ENCODE results near the gene C1QTNF5. TPM values are rescaled to one million over a fixed set of nuclear protein-coding genes. Genes with fewer than 3 reads are reported as not detected.
A peak's percentile ranks its signal among the peaks of the same experiment; 100 is the strongest.

C1QTNF5 gene
- total RNA-seq, 1 experiment from 2014 or later, result 3.0 TPM

DNA sequence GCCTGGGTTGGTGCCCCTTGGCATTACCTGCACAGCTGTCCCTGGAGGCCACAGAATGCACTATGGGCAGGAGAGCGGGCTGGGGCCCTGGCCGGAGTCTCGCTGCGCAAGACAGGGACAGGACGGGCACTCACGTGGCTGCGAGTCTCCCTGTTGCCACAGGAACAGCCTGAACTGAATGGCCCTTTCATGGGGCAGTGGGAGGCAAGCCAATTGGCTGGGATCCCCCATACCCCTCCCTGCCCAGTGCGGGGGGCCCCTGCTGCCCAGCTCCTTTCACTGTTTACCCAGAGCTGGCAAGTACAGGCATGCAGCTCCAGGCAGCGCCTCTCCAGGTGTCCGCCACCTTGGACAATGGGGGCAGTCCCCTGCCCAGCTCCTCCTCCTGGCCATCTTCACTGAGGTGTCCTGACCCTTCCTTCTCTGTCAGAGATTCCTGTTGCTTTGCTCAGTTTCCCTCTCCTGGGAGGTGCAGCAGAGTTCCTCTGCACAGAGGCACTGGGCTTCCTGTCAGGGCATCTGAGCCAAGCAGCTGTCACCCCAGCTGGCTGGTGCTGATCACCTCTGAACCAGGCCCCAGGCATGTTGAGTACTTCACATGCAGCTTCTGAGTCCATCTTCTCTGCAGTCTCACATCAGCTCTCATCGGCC lies 35.6 kb upstream of the C1QTNF5 start:
- ATAC-seq (no peak), DNase-seq (ENCODE audit: low spot score) (no peak)
- Mint-ChIP-seq H3K9me3 (no peaks in the 10 kb centered on the region), H3K27me3 (ENCODE audit: low read depth) (peaks cover 18% of the 10 kb centered on the region), H3K36me3 (no peaks in the 10 kb centered on the region), H3K4me1 (peaks cover 74% of the 10 kb centered on the region), H3K27ac (peak overlapping the region; percentile 69), H3K4me3 (no peak overlapping the region)
- POLR2A ChIA-PET, result interaction anchor here (0.9 to 1.0 kb wide), 2 partner anchors 9 to 35 kb away, joined by 3 read pairs; partner anchors contain the start of gene C1QTNF5
- CTCF ChIA-PET, result interaction anchor here (0.9 to 12.9 kb wide), 13 partner anchors 9 to 257 kb away, joined by 3 to 262 read pairs (median 20); partner anchors contain the start of genes C1QTNF5, MCAM and MFRP
- TF ChIP-seq SOX15 (CRISPR knock-in tag; IDR thresholded peaks at IDR 0.05) (no peak), ATF6 (CRISPR knock-in tag; IDR thresholded peaks at IDR 0.05) (no peak), ZNF219 (CRISPR knock-in tag; IDR thresholded peaks at IDR 0.05; ENCODE audit: borderline replicate concordance) (no peak), E2F5 (CRISPR knock-in tag; IDR thresholded peaks at IDR 0.05) (no peak), PRRX2 (CRISPR knock-in tag; IDR thresholded peaks at IDR 0.05) (no peak), HMGA2 (CRISPR knock-in tag; IDR thresholded peaks at IDR 0.05) (no peak)
- TF ChIP-seq, protein P1, sequence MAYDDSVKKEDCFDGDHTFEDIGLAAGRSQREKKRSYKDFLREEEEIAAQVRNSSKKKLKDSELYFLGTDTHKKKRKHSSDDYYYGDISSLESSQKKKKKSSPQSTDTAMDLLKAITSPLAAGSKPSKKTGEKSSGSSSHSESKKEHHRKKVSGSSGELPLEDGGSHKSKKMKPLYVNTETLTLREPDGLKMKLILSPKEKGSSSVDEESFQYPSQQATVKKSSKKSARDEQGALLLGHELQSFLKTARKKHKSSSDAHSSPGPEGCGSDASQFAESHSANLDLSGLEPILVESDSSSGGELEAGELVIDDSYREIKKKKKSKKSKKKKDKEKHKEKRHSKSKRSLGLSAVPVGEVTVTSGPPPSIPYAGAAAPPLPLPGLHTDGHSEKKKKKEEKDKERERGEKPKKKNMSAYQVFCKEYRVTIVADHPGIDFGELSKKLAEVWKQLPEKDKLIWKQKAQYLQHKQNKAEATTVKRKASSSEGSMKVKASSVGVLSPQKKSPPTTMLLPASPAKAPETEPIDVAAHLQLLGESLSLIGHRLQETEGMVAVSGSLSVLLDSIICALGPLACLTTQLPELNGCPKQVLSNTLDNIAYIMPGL (CRISPR knock-in tag; IDR thresholded peaks at IDR 0.05), result no peak

- no peak overlapping the region for H3K4me3 Mint-ChIP-seq
- H3K27me3 Mint-ChIP-seq (ENCODE audit: low read depth), result peaks cover 11% of the 10 kb centered on the region
- no peak overlapping the region for H3K27ac Mint-ChIP-seq
- H3K9me3 Mint-ChIP-seq, result no peaks in the 10 kb centered on the region
- ATAC-seq (peak; percentile 31), DNase-seq (ENCODE audit: low spot score) (no peak)
- TF ChIP-seq NFYB (CRISPR knock-in tag; conservative IDR thresholded peaks at IDR 0.05; ENCODE audit: low read depth) (0 out of 2 replicates have a peak, but pooled peaks have one; percentile 20), ZNF121 (CRISPR knock-in tag; IDR thresholded peaks at IDR 0.05) (no peak), ETV6 (CRISPR knock-in tag; IDR thresholded peaks at IDR 0.05) (no peak)
- CTCF ChIA-PET, result interaction anchor here (0.7 to 12.9 kb wide), 19 partner anchors 8 to 346 kb away, joined by 3 to 262 read pairs (median 6); partner anchors contain the start of genes C1QTNF5, MCAM and MFRP
- POLR2A ChIA-PET, result interaction anchor here (1.0 to 1.2 kb wide), 2 partner anchors 13 to 34 kb away, joined by 3 read pairs; partner anchors contain the start of gene C1QTNF5
- H3K36me3 Mint-ChIP-seq, result no peaks in the 10 kb centered on the region
- peaks cover 74% of the 10 kb centered on the region for H3K4me1 Mint-ChIP-seq
Observed at GRCh38 chr11:119375337-119376196, 34.9 kb upstream of the C1QTNF5 start.

- H3K36me3 Mint-ChIP-seq, result no peaks in the 10 kb centered on the region
- no peak overlapping the region for H3K27ac Mint-ChIP-seq
- H3K4me1 Mint-ChIP-seq, result peaks cover 72% of the 10 kb centered on the region
- CTCF ChIA-PET, result interaction anchor here (0.6 to 12.9 kb wide), 36 partner anchors 7 to 346 kb away, joined by 3 to 262 read pairs (median 5); partner anchors contain the start of genes C1QTNF5, HINFP, MFRP and RNF26
- no peaks in the 10 kb centered on the region for H3K9me3 Mint-ChIP-seq
- no peak for ATAC-seq
- POLR2A ChIA-PET, result interaction anchor here (1.0 to 1.7 kb wide), 3 partner anchors 13 to 37 kb away, joined by 3 to 4 read pairs (median 3); partner anchors contain the start of gene C1QTNF5
- peak; percentile 84 for TF ChIP-seq PRDM15 (CRISPR knock-in tag; IDR thresholded peaks at IDR 0.05)
- TF ChIP-seq, protein P2, sequence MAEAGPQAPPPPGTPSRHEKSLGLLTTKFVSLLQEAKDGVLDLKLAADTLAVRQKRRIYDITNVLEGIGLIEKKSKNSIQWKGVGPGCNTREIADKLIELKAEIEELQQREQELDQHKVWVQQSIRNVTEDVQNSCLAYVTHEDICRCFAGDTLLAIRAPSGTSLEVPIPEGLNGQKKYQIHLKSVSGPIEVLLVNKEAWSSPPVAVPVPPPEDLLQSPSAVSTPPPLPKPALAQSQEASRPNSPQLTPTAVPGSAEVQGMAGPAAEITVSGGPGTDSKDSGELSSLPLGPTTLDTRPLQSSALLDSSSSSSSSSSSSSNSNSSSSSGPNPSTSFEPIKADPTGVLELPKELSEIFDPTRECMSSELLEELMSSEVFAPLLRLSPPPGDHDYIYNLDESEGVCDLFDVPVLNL (CRISPR knock-in tag; IDR thresholded peaks at IDR 0.05; ENCODE audit: borderline replicate concordance, low read depth), result no peak
- no peak for DNase-seq (ENCODE audit: low spot score)
- H3K27me3 Mint-ChIP-seq (ENCODE audit: low read depth), result peaks cover 4% of the 10 kb centered on the region; the same call in 1 of the 2 replicates
- no peak overlapping the region for H3K4me3 Mint-ChIP-seq
Observed at GRCh38 chr11:119374632-119375336, 34.1 kb upstream of the C1QTNF5 start.

All from WTC11 (cell line).